A549 (cell line): Measurements from ENCODE around the gene APOM. TPM values are rescaled to one million over a fixed set of nuclear protein-coding genes. Genes with fewer than 3 reads are reported as not detected.

ENCODE experiments used
- ATAC-seq, 2 experiments: fragments of 200-7000 bp in 1 of 2; fragments of >200 bp in 1 of 2; cut with Nextera tagmentation in 1 of 2; cut with Tn5 transposase in 1 of 2; 3 replicates each; pipeline versions ENCODE4 v1.8.0 to v1.9.1; 2018 to 2020; ENCODE audit warnings: mild to moderate bottlenecking in 1 of 2, moderate library complexity in 1 of 2
- CTCF ChIA-PET: fragments of 300-600 bp; sonication (Branson Sonifier 250); formaldehyde crosslinking; extraction: SDS; loops from one replicate; lab custom pipeline; 2021; ENCODE audit warnings: antibody characterized with exemption, inconsistent platforms; lab: Yijun Ruan, JAX
- POLR2A ChIA-PET: fragments of 350-600 bp; formaldehyde crosslinking; extraction: SDS; loops from one replicate; lab custom pipeline; 2021; ENCODE audit warnings: antibody characterized with exemption, inconsistent platforms; lab: Yijun Ruan, JAX
- DNase-seq, 2 experiments: peaks; one replicate each; pipeline versions ENCODE4 v3.0.0 to v3.0.0-alpha.2; 2011 to 2016; ENCODE audit warnings: low read depth in 1 of 2, low spot score in 1 of 2
- FAIRE-seq: peaks from 2 replicates; lab custom pipeline; 2011; peaks lifted over from hg19 to GRCh38; lab: Jason Lieb, UNC
- H3K27ac ChIP-seq, 2 experiments: fragments of >200 bp; sonication (Bioruptor Twin); formaldehyde crosslinking; 3 replicates each; pipeline ENCODE4 v1.5.1; 2016 to 2017
- H3K4me1 ChIP-seq: fragments of >200 bp; sonication (Bioruptor Twin); formaldehyde crosslinking; 3 replicates; pipeline ENCODE4 v1.6.1; 2016
- H3K4me2 ChIP-seq: fragments of >200 bp; sonication (Bioruptor Twin); formaldehyde crosslinking; 3 replicates; pipeline ENCODE4 v1.6.1; 2016
- H3K4me3 ChIP-seq: fragments of >200 bp; sonication (Bioruptor Twin); formaldehyde crosslinking; 3 replicates; pipeline ENCODE4 v1.5.1; 2016
- H3K9me3 ChIP-seq: fragments of >200 bp; sonication (Bioruptor Twin); formaldehyde crosslinking; 3 replicates; pipeline ENCODE4 v1.6.1; 2016
- BHLHE40 ChIP-seq: IDR thresholded peaks from 2 replicates; pipeline ENCODE4 v1.6.1; 2012; ENCODE audit warnings: low read depth, low read length, inconsistent platforms
- CEBPB ChIP-seq, 2 experiments: fragments of >200 bp in 1 of 2; sonication (Bioruptor Twin) in 1 of 2; formaldehyde crosslinking in 1 of 2; IDR thresholded peaks; 2 replicates each; pipeline ENCODE4 v1.6.1; 2012 to 2016
- CTCF ChIP-seq: fragments of >200 bp; sonication (Bioruptor Twin); formaldehyde crosslinking; IDR thresholded peaks from 3 replicates; pipeline ENCODE4 v1.5.1; 2016
- EP300 ChIP-seq, 2 experiments: fragments of >200 bp; sonication (Bioruptor Twin); formaldehyde crosslinking; IDR thresholded peaks; 2 replicates in 1 of 2; 3 replicates in 1 of 2; pipeline ENCODE4 v1.6.1; 2016 to 2017
- FOSL2 ChIP-seq, 2 experiments: fragments of 450-650 bp in 1 of 2; fragments of >200 bp in 1 of 2; sonication (Bioruptor Twin) in 1 of 2; formaldehyde crosslinking; IDR thresholded peaks; 2 replicates each; pipeline versions ENCODE4 v1.5.0 to v1.6.1; 2016 to 2020; ENCODE audit warnings: mild to moderate bottlenecking in 1 of 2, moderate library complexity in 1 of 2
- GATA3 ChIP-seq: IDR thresholded peaks from 2 replicates; pipeline ENCODE4 v1.6.1; 2012; ENCODE audit warnings: borderline replicate concordance
- HDAC2 ChIP-seq: fragments of 200-600 bp; sonication (generic); IDR thresholded peaks from 2 replicates; pipeline ENCODE4 v1.6.1; 2016
- HOXB13 ChIP-seq: fragments of 250-450 bp; sonication (Bioruptor Pico); IDR thresholded peaks from 2 replicates; pipeline ENCODE4 v1.5.0; 2020; ENCODE audit warnings: low read depth, mild to moderate bottlenecking, moderate library complexity
- JUNB ChIP-seq: fragments of >200 bp; sonication (Bioruptor Twin); formaldehyde crosslinking; IDR thresholded peaks from 2 replicates; pipeline ENCODE4 v1.6.1; 2016
- KDM5A ChIP-seq: fragments of 200-600 bp; sonication (generic); IDR thresholded peaks from 2 replicates; pipeline ENCODE4 v1.6.1; 2016; ENCODE audit warnings: antibody characterized with exemption, mild to moderate bottlenecking
- MAFK ChIP-seq: fragments of 450-650 bp; IDR thresholded peaks from 2 replicates; pipeline ENCODE4 v1.6.1; 2014; ENCODE audit not compliant: partially characterized antibody
- MYC ChIP-seq: IDR thresholded peaks from 2 replicates; pipeline ENCODE4 v1.6.1; 2012; ENCODE audit warnings: mild to moderate bottlenecking, inconsistent platforms, low read length, improper control_type of control experiment, borderline replicate concordance
- NFE2L2 ChIP-seq: fragments of 150-350 bp; conservative IDR thresholded peaks from 2 replicates; pipeline ENCODE4 v1.6.1; 2014; ENCODE audit warnings: low read length
- NPAS2 ChIP-seq: fragments of 250-450 bp; sonication (Bioruptor Pico); IDR thresholded peaks from 2 replicates; pipeline ENCODE4 v1.8.0; 2022; ENCODE audit warnings: mild to moderate bottlenecking, moderate library complexity, borderline replicate concordance
- POLR2A ChIP-seq: IDR thresholded peaks from 2 replicates; pipeline ENCODE4 v1.6.1; 2012; ENCODE audit warnings: mild to moderate bottlenecking, low read length
- RAD21 ChIP-seq, 2 experiments: fragments of >200 bp in 1 of 2; sonication (Bioruptor Twin) in 1 of 2; formaldehyde crosslinking in 1 of 2; IDR thresholded peaks in 1 of 2; conservative IDR thresholded peaks in 1 of 2; 2 replicates in 1 of 2; 3 replicates in 1 of 2; pipeline ENCODE4 v1.6.1; 2012 to 2018; ENCODE audit warnings: inconsistent platforms in 1 of 2
- REST ChIP-seq: fragments of 200-600 bp; sonication (generic); IDR thresholded peaks from 2 replicates; pipeline ENCODE4 v1.6.1; 2016; ENCODE audit warnings: antibody characterized with exemption, mild to moderate bottlenecking, moderate library complexity
- RNF2 ChIP-seq: fragments of 200-600 bp; sonication (generic); IDR thresholded peaks from 2 replicates; pipeline ENCODE4 v1.6.1; 2016; ENCODE audit warnings: low read depth, mild to moderate bottlenecking, antibody characterized with exemption, moderate library complexity, borderline replicate concordance
- SMC3 ChIP-seq: fragments of >200 bp; sonication (Bioruptor Twin); formaldehyde crosslinking; IDR thresholded peaks from 3 replicates; pipeline ENCODE4 v1.6.1; 2018; ENCODE audit warnings: inconsistent platforms
- USF2 ChIP-seq: fragments of 450-650 bp; IDR thresholded peaks from 2 replicates; pipeline ENCODE4 v1.6.1; 2014; ENCODE audit warnings: antibody characterized with exemption
- ZNF302 ChIP-seq: fragments of 250-450 bp; sonication (Bioruptor Pico); IDR thresholded peaks from 2 replicates; pipeline ENCODE4 v1.9.0; 2021; ENCODE audit warnings: inconsistent platforms, mild to moderate bottlenecking, moderate library complexity
- WGBS: methylation state at CpG from one replicate; pipeline ENCODE4 v1.1.6; 2017; ENCODE audit errors: missing lambda C conversion rate; 5-methylcytosine and 5-hydroxymethylcytosine counted together
- polyA minus RNA-seq: library from RNA; depleted of rRNA, polyadenylated mRNA; stranded (reverse); fragments of >200 nt; gene quantifications from 2 replicates; pipeline ENCODE4 v1.2.3, GENCODE V29; 2011; rRNA and poly(A)+ RNA removed
- polyA plus RNA-seq, 4 experiments: library from polyadenylated mRNA; depleted of rRNA in 3 of 4; stranded (reverse); fragments of >200 nt; fragmentation: RNase III in 1 of 4; extraction: RNeasy Plus Mini Kit Qiagen cat#74134 plus additional on column Dnase treatment in 1 of 4; gene quantifications; 2 replicates in 3 of 4; 3 replicates in 1 of 4; pipeline ENCODE4 v1.2.3, GENCODE V29; 2011 to 2017
- TF ChIP-seq, protein P1 (sequence below): IDR thresholded peaks from 2 replicates; pipeline ENCODE4 v1.6.1; 2012; ENCODE audit warnings: low read depth, borderline replicate concordance
- TF ChIP-seq, protein P2 (sequence below): fragments of 150-350 bp; IDR thresholded peaks from 2 replicates; pipeline ENCODE4 v1.6.1; 2014; ENCODE audit warnings: low read depth, mild to moderate bottlenecking, low read length

APOM gene
- 2.6 and 4.1 TPM in 2 replicates for polyA plus RNA-seq (2011; rRNA removed)
- 3.2 and 3.4 TPM in 2 replicates for polyA plus RNA-seq (2012; cell fraction: cytosol; rRNA removed)
- 2.7 and 3.4 TPM in 2 replicates for polyA plus RNA-seq (2012; cell fraction: nucleus; rRNA removed)
- 1.5 to 2.1 TPM (median 1.9 TPM) in 3 replicates for polyA plus RNA-seq (2017; fragmentation: RNase III; extraction: RNeasy Plus Mini Kit Qiagen cat#74134 plus additional on column Dnase treatment)
- polyA minus RNA-seq = 1.7 and 5.0 TPM in 2 replicates

DNA sequence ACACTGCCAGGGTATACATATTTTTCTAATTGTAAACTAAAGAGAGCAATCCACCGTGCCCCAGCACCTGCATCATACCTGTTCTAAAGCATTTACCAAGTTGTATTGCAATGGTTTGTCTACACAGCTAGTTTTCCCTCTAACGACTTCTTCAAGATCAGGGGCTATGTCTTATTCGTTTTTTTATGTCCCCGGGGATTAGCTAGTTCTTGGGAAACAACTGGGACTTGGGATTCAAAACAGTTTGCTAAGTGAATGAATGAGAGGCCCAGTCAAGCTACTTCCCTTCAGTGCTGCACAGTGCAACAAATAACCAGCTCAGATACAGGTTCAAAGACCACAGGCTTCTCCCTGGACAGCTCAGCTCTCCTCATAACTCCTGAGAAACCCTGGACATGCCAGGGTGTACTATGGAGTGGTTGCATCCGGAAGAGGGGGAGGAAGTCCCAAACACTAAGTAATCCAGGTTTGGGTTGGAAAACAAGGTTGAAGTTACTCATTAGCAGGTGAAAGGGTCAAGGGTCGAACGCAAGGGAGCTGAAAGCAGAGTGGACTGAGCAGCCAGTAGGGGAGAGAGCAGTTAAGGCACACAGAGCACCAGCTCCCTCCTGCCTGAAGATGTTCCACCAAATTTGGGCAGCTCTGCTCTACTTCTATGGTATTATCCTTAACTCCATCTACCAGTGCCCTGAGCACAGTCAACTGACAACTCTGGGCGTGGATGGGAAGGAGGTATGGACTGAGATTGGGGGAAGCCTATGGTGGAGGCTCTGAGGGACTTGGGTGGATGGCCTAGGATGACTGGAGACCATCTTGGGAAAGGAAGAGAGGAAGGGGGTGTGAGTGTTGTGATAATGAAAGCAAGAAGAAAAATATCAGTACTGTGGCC is at the start of gene APOM:
Gene APOM (plus strand): TSS at position 546 of the 889 bp plus-strand sequence. CDS start 73 bp downstream, at position 619.
- 80% methylated on average over 8 of the region's 8 CpGs for WGBS
- no peak for ATAC-seq
- TF ChIP-seq RNF2 (no peak), BHLHE40 (no peak), FOSL2 (IDR thresholded peaks at IDR 0.05) (no peak), FOSL2 (CRISPR knock-in tag; IDR thresholded peaks at IDR 0.05) (no peak), MAFK (no peak), RAD21 (conservative IDR thresholded peaks at IDR 0.05 in 1 of 2, IDR thresholded peaks at IDR 0.05 in 1 of 2) (no peak), USF2 (no peak)
- TF ChIP-seq, all 56 proteins: peak for 0
- no peak within 1 kb of the TSS for H3K4me3 ChIP-seq
- DNase-seq = no peak
- no peak for FAIRE-seq
- no peak within 1 kb of the TSS for H3K27ac ChIP-seq
- H3K4me2 ChIP-seq = no peak within 1 kb of the TSS
- ChIA-PET CTCF (interaction anchor here (1.2 to 2.0 kb wide), 2 partner anchors 21 to 175 kb away, joined by 4 to 8 read pairs; no protein-coding TSS in a partner anchor), POLR2A (no interaction called here)
- peaks cover 26% of the 10 kb centered on the region for H3K4me1 ChIP-seq
- no peaks in the 10 kb centered on the region for H3K9me3 ChIP-seq

DNA sequence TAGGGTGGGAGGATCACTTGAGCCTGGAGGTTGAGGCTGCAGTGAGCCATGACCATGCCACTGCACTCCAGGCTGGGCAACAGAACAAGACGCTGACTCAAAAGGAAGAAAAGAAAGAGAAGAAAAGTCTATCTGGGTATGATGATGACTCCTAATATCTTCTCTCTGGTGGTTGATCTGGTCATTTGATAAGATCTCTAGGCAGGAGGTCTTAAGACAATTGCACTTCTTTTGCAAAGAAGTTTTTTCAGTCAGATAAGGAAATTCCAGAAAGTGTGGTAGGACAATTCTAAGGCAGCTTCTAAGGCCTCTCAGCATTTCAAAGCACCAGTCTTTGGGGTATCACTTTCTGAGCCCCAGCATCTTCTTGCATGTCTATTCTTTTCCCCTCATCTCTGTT is 48.4 kb upstream of the APOM start:
- Histone ChIP-seq H3K4me1 (no peaks in the 10 kb centered on the region), H3K9me3 (no peaks in the 10 kb centered on the region), H3K4me2 (no peak overlapping the region), H3K27ac (no peak overlapping the region), H3K4me3 (no peak overlapping the region)
- TF ChIP-seq POLR2A = no peak
- TF ChIP-seq REST = no peak
- no peak for TF ChIP-seq GATA3
- TF ChIP-seq HDAC2 = no peak
- TF ChIP-seq RNF2 = no peak
- TF ChIP-seq CTCF = no peak
- TF ChIP-seq, protein P1, sequence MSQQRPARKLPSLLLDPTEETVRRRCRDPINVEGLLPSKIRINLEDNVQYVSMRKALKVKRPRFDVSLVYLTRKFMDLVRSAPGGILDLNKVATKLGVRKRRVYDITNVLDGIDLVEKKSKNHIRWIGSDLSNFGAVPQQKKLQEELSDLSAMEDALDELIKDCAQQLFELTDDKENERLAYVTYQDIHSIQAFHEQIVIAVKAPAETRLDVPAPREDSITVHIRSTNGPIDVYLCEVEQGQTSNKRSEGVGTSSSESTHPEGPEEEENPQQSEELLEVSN = no peak
- TF ChIP-seq ZNF302 = no peak
- no peak for TF ChIP-seq NFE2L2
- no peak for TF ChIP-seq HOXB13
- TF ChIP-seq USF2 = no peak
- no peak for TF ChIP-seq SMC3
- TF ChIP-seq, protein P2, sequence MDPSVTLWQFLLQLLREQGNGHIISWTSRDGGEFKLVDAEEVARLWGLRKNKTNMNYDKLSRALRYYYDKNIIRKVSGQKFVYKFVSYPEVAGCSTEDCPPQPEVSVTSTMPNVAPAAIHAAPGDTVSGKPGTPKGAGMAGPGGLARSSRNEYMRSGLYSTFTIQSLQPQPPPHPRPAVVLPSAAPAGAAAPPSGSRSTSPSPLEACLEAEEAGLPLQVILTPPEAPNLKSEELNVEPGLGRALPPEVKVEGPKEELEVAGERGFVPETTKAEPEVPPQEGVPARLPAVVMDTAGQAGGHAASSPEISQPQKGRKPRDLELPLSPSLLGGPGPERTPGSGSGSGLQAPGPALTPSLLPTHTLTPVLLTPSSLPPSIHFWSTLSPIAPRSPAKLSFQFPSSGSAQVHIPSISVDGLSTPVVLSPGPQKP = no peak
- TF ChIP-seq JUNB = no peak
- no peak for TF ChIP-seq MYC
- no peak for TF ChIP-seq KDM5A
- TF ChIP-seq CEBPB (IDR thresholded peaks at IDR 0.05) = no peak
- no peak for TF ChIP-seq EP300 (IDR thresholded peaks at IDR 0.05)
- TF ChIP-seq NPAS2 = no peak
- FAIRE-seq (no peak), ATAC-seq (no peak), DNase-seq (no peak)
- POLR2A ChIA-PET = no interaction called here
- CTCF ChIA-PET = interaction anchor here (1.2 to 3.1 kb wide), 2 partner anchors 9 to 27 kb away, joined by 4 to 13 read pairs; no protein-coding TSS in a partner anchor
- whole genome bisulfite sequencing = 71% methylated on average over 1 of the region's 1 CpG
